ENCODE data around the gene GAPT.

GAPT gene

GRCh38 chr5:58450811-58451629, 40.2 kb upstream of the GAPT start:
- no peak for TF ChIP-seq CTCF (IDR thresholded peaks at IDR 0.05)
- no peaks in the 10 kb centered on the region for H3K79me2 ChIP-seq
- no peaks in the 10 kb centered on the region for H3K9me3 ChIP-seq (ENCODE audit: control insufficient read depth, low read length)

GRCh38 chr5:58451732-58452565, 39.3 kb upstream of the GAPT start:
- Histone ChIP-seq H3K4me2 (ENCODE audit: low read length) (no peak overlapping the region), H3K9ac (no peak overlapping the region), H3K9me3 (ENCODE audit: control insufficient read depth, low read length) (no peaks in the 10 kb centered on the region), H3K4me3 (ENCODE audit: low read depth, low read length) (no peak overlapping the region), H3K27me3 (ENCODE audit: control insufficient read depth, insufficient read depth, low read length) (no peaks in the 10 kb centered on the region), H3K79me2 (no peaks in the 10 kb centered on the region), H2AFZ (no peak overlapping the region), H3K36me3 (ENCODE audit: control insufficient read depth, insufficient read depth, low read length) (no peaks in the 10 kb centered on the region), H3K4me1 (no peaks in the 10 kb centered on the region), H3K27ac (no peak overlapping the region)
- TF ChIP-seq CTCF (IDR thresholded peaks at IDR 0.05) = no peak

More at GRCh38 chr5:58450811-58451629, 40.2 kb upstream of the GAPT start:
- Histone ChIP-seq H3K4me1 (no peaks in the 10 kb centered on the region), H3K4me3 (ENCODE audit: low read depth, low read length) (no peak overlapping the region), H3K27ac (no peak overlapping the region), H3K4me2 (ENCODE audit: low read length) (no peak overlapping the region), H3K27me3 (ENCODE audit: control insufficient read depth, insufficient read depth, low read length) (no peaks in the 10 kb centered on the region), H3K36me3 (ENCODE audit: control insufficient read depth, insufficient read depth, low read length) (no peaks in the 10 kb centered on the region), H2AFZ (peak overlapping the region; percentile 3), H3K9ac (no peak overlapping the region)

- no peak overlapping the region for H3K27ac ChIP-seq
- no peak overlapping the region for H3K9ac ChIP-seq
- H3K4me3 ChIP-seq (ENCODE audit: low read depth, low read length) = no peak overlapping the region
- no peak overlapping the region for H2AFZ ChIP-seq
- no peaks in the 10 kb centered on the region for H3K4me1 ChIP-seq
- H3K4me2 ChIP-seq (ENCODE audit: low read length) = no peak overlapping the region
- no peaks in the 10 kb centered on the region for H3K9me3 ChIP-seq (ENCODE audit: control insufficient read depth, low read length)
- H3K27me3 ChIP-seq (ENCODE audit: control insufficient read depth, insufficient read depth, low read length) = no peaks in the 10 kb centered on the region
- no peaks in the 10 kb centered on the region for H3K36me3 ChIP-seq (ENCODE audit: control insufficient read depth, insufficient read depth, low read length)
- no peak for TF ChIP-seq CTCF (IDR thresholded peaks at IDR 0.05)
- H3K79me2 ChIP-seq = no peaks in the 10 kb centered on the region
These were observed 38.5 kb upstream of the GAPT start for GRCh38 chr5:58452566-58453258.

- TF ChIP-seq CTCF (IDR thresholded peaks at IDR 0.05) = no peak
- Histone ChIP-seq H2AFZ (no peak overlapping the region), H3K27ac (no peak overlapping the region), H3K36me3 (ENCODE audit: control insufficient read depth, insufficient read depth, low read length) (no peaks in the 10 kb centered on the region), H3K9me3 (ENCODE audit: control insufficient read depth, low read length) (no peaks in the 10 kb centered on the region), H3K4me1 (no peaks in the 10 kb centered on the region), H3K4me3 (ENCODE audit: low read depth, low read length) (no peak overlapping the region), H3K9ac (no peak overlapping the region), H3K27me3 (ENCODE audit: control insufficient read depth, insufficient read depth, low read length) (no peaks in the 10 kb centered on the region), H3K79me2 (no peaks in the 10 kb centered on the region), H3K4me2 (ENCODE audit: low read length) (no peak overlapping the region)
These were observed 37.9 kb upstream of the GAPT start for GRCh38 chr5:58453306-58453705.

All from parathyroid adenoma (tissue), 2 donors.